GM18907 (cell line): ENCODE measurements around the gene TMEM109.
A peak's percentile ranks its signal among the peaks of the same experiment; 100 is the strongest.

Source experiments
- ATAC-seq: cut with Tn5 transposase; IDR thresholded peaks from one replicate; pipeline ENCODE4 v1.9.1; 2021; ENCODE audit warnings: mild to moderate bottlenecking, moderate library complexity; ENCODE audit not compliant: unreplicated experiment

Gene TMEM109

DNA sequence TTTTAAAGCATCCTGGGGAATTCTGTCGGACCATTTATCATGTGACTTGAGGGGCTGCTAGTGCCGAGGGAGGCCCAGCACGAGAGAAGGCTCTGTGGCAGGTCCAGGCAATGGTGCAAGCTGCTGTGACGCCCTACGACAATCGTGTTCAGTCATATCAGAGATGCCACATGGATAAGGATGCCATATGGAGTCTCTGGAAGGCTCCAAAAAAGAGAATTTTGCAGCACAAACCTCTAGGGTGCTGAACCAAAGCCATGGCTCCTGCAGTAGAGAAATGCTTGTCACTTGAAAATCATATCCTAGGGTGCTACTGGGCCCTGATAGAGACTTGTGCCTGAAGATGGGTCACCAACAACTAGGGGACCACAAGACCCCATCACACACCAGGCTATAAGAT lies 50.8 kb downstream of the TMEM109 start:
- ATAC-seq: no peak

- ATAC-seq: no peak
Measured at GRCh38 chr11:60966890-60967289, 52.9 kb downstream of the TMEM109 start.

DNA sequence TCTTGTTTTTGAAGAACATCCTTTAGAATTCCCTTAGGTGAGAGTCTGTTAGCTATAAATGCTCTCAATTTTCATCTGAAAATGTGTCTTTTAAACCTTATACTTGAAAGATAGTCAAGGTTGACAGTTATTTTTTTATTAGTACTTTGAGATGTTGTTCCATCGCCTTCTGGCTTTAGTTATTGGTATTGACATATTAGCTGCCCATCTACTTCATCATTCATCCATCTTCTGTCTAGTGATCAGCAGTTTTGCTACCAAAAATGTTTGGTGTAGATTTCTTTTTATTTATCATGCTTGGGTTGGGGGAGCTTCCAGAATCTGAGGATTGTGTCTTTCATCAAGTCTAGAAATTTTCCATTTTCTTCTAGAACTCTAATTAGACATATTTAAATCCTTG lies 54.3 kb downstream of the TMEM109 start:
- no peak for ATAC-seq

- ATAC-seq: peak; percentile 48
Measured at GRCh38 chr11:60970369-60970774, 56.4 kb downstream of the TMEM109 start.

- ATAC-seq: no peak
Measured at GRCh38 chr11:60970890-60971289, 56.9 kb downstream of the TMEM109 start.

GRCh38 chr11:60971520-60971919 lies 57.6 kb downstream of the TMEM109 start, which contains the start of gene CD6:
CD6 (plus strand) TSS chr11:60971680; CDS start chr11:60971866, 186 bp downstream.
- no peak for ATAC-seq

DNA sequence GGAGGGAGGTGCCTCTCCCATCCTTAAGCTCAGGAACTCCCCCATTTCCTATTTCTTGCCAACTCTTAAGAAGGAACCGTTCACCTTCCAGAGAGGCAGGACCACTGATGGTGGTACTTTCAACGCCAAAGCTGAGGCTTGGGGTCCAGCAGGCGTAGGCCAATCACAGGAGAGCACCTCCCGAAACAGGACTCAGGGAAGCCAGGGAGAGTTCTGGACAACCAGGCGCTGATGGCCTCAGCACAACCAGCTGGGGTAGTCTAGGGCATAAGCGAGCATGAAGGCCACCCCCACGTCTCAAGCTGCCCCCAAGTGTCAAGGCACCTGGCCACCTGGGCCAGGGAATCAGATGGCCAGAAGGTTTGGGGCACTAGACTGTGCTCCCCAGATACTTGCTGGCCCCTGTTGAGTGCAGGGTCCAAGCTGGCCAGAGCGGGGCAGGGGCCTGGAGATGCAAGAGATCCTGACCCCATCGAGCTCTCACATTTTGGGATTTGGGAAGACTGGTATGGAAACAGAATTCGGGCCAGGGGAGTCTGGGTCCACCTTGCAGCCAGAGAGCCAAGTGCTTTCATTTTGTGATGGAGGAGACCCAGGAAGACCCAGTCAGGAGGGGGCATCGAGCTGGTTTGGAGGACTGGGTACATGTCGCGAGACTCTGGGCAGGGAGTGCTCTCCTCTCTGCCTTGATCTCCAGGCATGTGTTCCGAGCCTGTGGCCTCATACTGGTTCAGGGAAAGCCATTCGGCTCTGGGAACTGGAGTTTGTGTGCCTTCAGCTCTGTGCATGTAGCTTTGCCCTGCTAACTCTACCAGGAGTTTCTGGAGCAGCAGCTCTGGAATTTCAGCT lies 58.4 kb downstream of the TMEM109 start:
- ATAC-seq: no peak
